Common myeloid progenitor, CD34-positive (primary cell): ENCODE data around the gene NKAIN2.

ENCODE experiments used
- CTCF ChIA-PET: fragments of 350-600 bp; sonication (Branson Sonifier 250); formaldehyde crosslinking; loops from one replicate; lab custom pipeline; 2021; ENCODE audit warnings: antibody characterized with exemption; lab: Charles Lee
- POLR2A ChIA-PET: fragments of 350-600 bp; sonication (Branson Sonifier 250); formaldehyde crosslinking; loops from one replicate; lab custom pipeline; 2021; ENCODE audit warnings: antibody characterized with exemption; lab: Charles Lee
- DNase-seq, 3 donors: peaks; one replicate each; pipeline versions ENCODE4 v3.0.0 to v3.0.0-alpha.2; 2013
- H3K27ac ChIP-seq, 2 experiments: 1 replicate in 1 of 2; 2 replicates in 1 of 2; pipeline ENCODE4 v1.7.0; 2013; ENCODE audit warnings: inconsistent platforms in 2 of 2, low read length in 2 of 2, mild to moderate bottlenecking in 2 of 2, low read depth in 1 of 2, moderate library complexity in 1 of 2; ENCODE audit not compliant: severe bottlenecking in 2 of 2, insufficient read depth in 1 of 2, poor library complexity in 1 of 2
- H3K27me3 ChIP-seq, 5 experiments: replicated peaks in 2 of 5; 1 replicate in 3 of 5; 2 replicates in 2 of 5; pipeline versions ENCODE4 v1.6.1 to v1.7.0; 2013; ENCODE audit warnings: low read length in 4 of 5, mild to moderate bottlenecking in 2 of 5, moderate library complexity in 2 of 5, inconsistent platforms in 1 of 5; ENCODE audit not compliant: insufficient read depth in 5 of 5, control insufficient read depth in 4 of 5
- H3K36me3 ChIP-seq, 4 experiments: 1 replicate in 2 of 4; 2 replicates in 2 of 4; pipeline versions ENCODE4 v1.6.1 to v1.7.0; 2013; ENCODE audit warnings: low read length in 3 of 4, control low read depth in 1 of 4, mild to moderate bottlenecking in 1 of 4; ENCODE audit not compliant: control insufficient read depth in 4 of 4, insufficient read depth in 4 of 4
- H3K4me1 ChIP-seq, 4 experiments: 1 replicate in 3 of 4; 2 replicates in 1 of 4; pipeline versions ENCODE4 v1.6.1 to v1.7.1; 2013; ENCODE audit warnings: low read length in 3 of 4, mild to moderate bottlenecking in 3 of 4, control low read depth in 1 of 4, inconsistent platforms in 1 of 4, moderate library complexity in 1 of 4; ENCODE audit not compliant: control insufficient read depth in 4 of 4, insufficient read depth in 4 of 4; ENCODE audit errors: control extremely low read depth in 1 of 4
- H3K4me3 ChIP-seq, 7 experiments: 1 replicate in 4 of 7; 2 replicates in 3 of 7; pipeline versions ENCODE4 v1.5.1 to v1.7.0; 2013; ENCODE audit warnings: mild to moderate bottlenecking in 7 of 7, low read length in 6 of 7, moderate library complexity in 6 of 7, inconsistent platforms in 2 of 7, low read depth in 2 of 7, control low read depth in 1 of 7; ENCODE audit not compliant: insufficient read depth in 4 of 7, control insufficient read depth in 1 of 7; ENCODE audit errors: extremely low read depth in 1 of 7
- H3K9me3 ChIP-seq, 5 experiments: 1 replicate in 4 of 5; 2 replicates in 1 of 5; pipeline versions ENCODE4 v1.6.1 to v1.7.1; 2013; ENCODE audit warnings: low read length in 4 of 5, mild to moderate bottlenecking in 2 of 5, inconsistent platforms in 1 of 5, low read depth in 1 of 5, moderate library complexity in 1 of 5; ENCODE audit not compliant: control insufficient read depth in 4 of 5, insufficient read depth in 2 of 5; ENCODE audit errors: control extremely low read depth in 1 of 5
- WGBS: methylation state at CpG from one replicate; pipeline ENCODE4 v1.1.5; 2013; ENCODE audit not compliant: insufficient coverage; 5-methylcytosine and 5-hydroxymethylcytosine counted together

Gene NKAIN2

DNA sequence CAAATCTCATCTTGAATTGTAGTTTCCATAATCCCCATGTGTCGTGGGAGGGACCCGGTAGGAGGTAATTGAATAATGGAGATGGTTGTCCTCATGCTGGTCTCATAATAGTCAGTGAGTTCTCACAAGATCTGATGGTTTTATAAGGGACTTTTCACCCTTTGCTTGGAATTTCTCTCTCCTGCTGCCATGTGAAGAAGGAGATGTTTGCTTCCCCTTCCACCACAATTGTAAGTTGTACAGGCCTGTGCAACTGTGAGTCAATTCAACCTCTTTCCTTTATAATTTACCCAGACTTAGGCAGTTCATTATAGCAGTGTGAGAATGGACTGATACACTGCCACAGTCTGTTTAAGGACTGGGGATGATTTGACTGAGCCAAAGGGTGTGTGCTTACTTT lies 44.7 kb downstream of the NKAIN2 start:
- Histone ChIP-seq H3K4me1 (peaks cover 0 to 20% (median 7%) of the 10 kb centered on the region in 4 experiments), H3K4me3 (no peak overlapping the region), H3K27me3 (no peaks in the 10 kb centered on the region), H3K27ac (no peak overlapping the region), H3K36me3 (peaks cover 3 to 21% (median 12%) of the 10 kb centered on the region in 4 experiments), H3K9me3 (peaks cover 0 to 13% (median 6%) of the 10 kb centered on the region in 5 experiments)
- no peak for DNase-seq
- CTCF ChIA-PET = interaction anchor here (0.9 to 1.2 kb wide), 2 partner anchors 37 to 45 kb away, joined by 3 read pairs; no protein-coding TSS in a partner anchor
- POLR2A ChIA-PET = no interaction called here
- no CpG with 5 or more reads among the region's 2 CpGs for WGBS

DNA sequence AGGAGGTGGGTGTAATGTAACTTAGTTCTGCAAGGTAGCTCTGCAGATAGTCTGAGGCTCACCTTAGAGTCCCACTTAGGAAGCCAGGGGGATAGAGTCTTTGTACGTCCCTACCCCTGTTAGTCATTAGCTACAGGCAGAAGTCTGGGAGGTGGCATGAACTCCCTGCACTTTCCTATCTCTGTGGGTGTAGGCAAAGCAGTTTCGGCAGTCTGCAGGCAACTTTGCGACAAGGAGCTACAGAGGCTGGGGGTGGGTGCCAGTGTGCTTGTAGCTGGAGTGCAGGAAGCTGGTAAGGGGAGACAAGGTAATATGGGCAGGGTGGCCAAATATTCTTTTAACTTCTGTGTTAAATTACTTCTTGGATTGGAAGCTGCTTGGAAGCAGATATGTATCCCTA lies 45.7 kb downstream of the NKAIN2 start:
- ChIA-PET CTCF (interaction anchor here (0.6 to 2.1 kb wide), 5 partner anchors 8 to 938 kb away, joined by 3 to 5 read pairs (median 3); no protein-coding TSS in a partner anchor), POLR2A (no interaction called here)
- Histone ChIP-seq H3K27ac (no peak overlapping the region), H3K27me3 (no peaks in the 10 kb centered on the region), H3K4me1 (peaks cover 0 to 11% (median 5%) of the 10 kb centered on the region in 4 experiments), H3K9me3 (peaks cover 0 to 12% (median 6%) of the 10 kb centered on the region in 5 experiments), H3K36me3 (peaks cover 3 to 17% (median 9%) of the 10 kb centered on the region in 4 experiments), H3K4me3 (no peak overlapping the region)
- DNase-seq = peak in 1 of 3 donors; percentile 24
- WGBS = 90% methylated on average over 1 of the region's 3 CpGs

DNA sequence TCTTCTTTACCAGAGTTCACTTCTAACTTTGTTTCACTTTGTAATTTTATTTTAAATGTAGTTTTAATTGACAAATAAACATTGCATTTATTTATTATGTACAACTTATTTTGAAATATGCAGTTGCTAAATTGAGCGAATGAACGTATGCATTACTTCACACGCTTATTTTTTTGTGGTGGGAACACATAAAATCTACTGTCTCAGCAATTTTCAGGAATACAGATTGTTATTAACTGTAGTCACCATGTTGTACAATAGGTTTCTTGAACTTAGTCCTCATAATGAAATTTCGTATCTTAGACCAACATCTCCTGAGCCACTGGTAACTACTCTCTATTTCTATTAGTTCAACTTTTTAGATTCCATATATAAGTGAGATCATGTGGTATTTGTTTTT lies 46.9 kb downstream of the NKAIN2 start:
- Histone ChIP-seq H3K27me3 (no peaks in the 10 kb centered on the region), H3K4me1 (peaks cover 2 to 12% (median 7%) of the 10 kb centered on the region in 4 experiments), H3K4me3 (no peak overlapping the region), H3K36me3 (peaks cover 0 to 17% (median 9%) of the 10 kb centered on the region in 4 experiments), H3K9me3 (peaks cover 0 to 12% (median 6%) of the 10 kb centered on the region in 5 experiments), H3K27ac (no peak overlapping the region)
- DNase-seq = no peak
- POLR2A ChIA-PET = no interaction called here
- CTCF ChIA-PET = interaction anchor here (1.1 to 2.1 kb wide), 2 partner anchors 14 to 48 kb away, joined by 3 to 5 read pairs; no protein-coding TSS in a partner anchor
- no CpG with 5 or more reads among the region's 4 CpGs for WGBS

DNA sequence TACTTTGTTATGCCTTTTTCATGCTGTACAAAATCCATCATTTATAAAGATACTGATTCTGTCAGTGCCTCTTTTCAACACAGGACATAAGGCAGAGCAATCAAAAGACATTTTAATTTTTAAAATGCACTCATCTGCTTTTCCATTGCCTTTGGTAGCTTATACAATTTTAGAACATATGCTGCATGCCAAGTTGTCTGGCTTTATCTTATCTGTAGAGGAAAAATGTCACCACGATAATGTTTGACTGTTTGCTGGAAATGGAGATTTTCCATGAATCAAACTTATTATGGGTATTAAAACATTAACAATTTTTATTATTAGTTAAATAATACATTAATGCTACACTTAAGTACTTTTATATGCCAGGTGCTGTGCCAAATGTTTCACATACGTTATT lies 50.5 kb downstream of the NKAIN2 start:
- POLR2A ChIA-PET = no interaction called here
- H3K4me3 ChIP-seq = no peak overlapping the region
- DNase-seq = no peak
- H3K36me3 ChIP-seq = peaks cover 2 to 5% (median 4%) of the 10 kb centered on the region in 4 experiments
- no CpG with 5 or more reads among the region's 2 CpGs for WGBS
- H3K4me1 ChIP-seq = peaks cover 0 to 13% (median 6%) of the 10 kb centered on the region in 4 experiments
- H3K9me3 ChIP-seq = peaks cover 0 to 3% (median 2%) of the 10 kb centered on the region in 5 experiments
- CTCF ChIA-PET = interaction anchor here (0.9 to 1.4 kb wide), 4 partner anchors 8 to 44 kb away, joined by 3 read pairs; no protein-coding TSS in a partner anchor
- no peaks in the 10 kb centered on the region for H3K27me3 ChIP-seq
- no peak overlapping the region for H3K27ac ChIP-seq

- Histone ChIP-seq H3K4me3 (no peak overlapping the region), H3K4me1 (peaks cover 0 to 11% (median 6%) of the 10 kb centered on the region in 4 experiments), H3K27ac (no peak overlapping the region), H3K9me3 (peaks cover 0 to 2% (median 0%) of the 10 kb centered on the region in 5 experiments), H3K27me3 (no peaks in the 10 kb centered on the region), H3K36me3 (peaks cover 2 to 5% (median 4%) of the 10 kb centered on the region in 4 experiments)
- CTCF ChIA-PET = interaction anchor here (1.4 to 2.0 kb wide), 3 partner anchors 10 to 53 kb away, joined by 3 to 6 read pairs (median 3); no protein-coding TSS in a partner anchor
- DNase-seq = peak in 2 of 3 donors; percentile 21 to 52
- POLR2A ChIA-PET = no interaction called here
- WGBS = no CpG with 5 or more reads among the region's 2 CpGs
Measured at GRCh38 chr6:123855506-123855905, 51.8 kb downstream of the NKAIN2 start.

DNA sequence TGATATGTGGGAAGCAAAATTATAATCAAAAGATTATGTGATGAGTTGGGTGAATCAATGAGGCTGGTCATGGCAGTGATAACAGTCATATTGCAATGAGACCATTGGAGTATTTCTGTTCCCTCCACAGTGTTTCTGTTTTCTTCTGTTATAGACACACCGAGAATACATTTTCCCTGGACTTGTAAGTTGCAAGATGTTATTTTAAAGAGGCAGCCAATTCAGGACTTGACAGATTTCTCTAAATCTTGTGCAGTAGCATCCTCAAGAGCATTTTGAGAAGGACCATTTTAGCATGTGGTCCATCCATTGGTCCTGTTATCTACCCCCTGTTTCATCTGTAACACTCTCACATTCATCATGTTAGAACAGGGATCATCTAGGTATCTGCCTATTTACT lies 55.6 kb downstream of the NKAIN2 start:
- peaks cover 2 to 5% (median 3%) of the 10 kb centered on the region in 4 experiments for H3K36me3 ChIP-seq
- no peaks in the 10 kb centered on the region for H3K9me3 ChIP-seq
- CTCF ChIA-PET = interaction anchor here (0.8 kb wide), 1 partner anchor 9 kb away, joined by 3 read pairs; no protein-coding TSS in a partner anchor
- POLR2A ChIA-PET = no interaction called here
- no peak overlapping the region for H3K27ac ChIP-seq
- no peak overlapping the region for H3K4me3 ChIP-seq
- no peaks in the 10 kb centered on the region for H3K27me3 ChIP-seq
- DNase-seq = no peak
- WGBS = no CpG with 5 or more reads among the region's 1 CpG
- peaks cover 3 to 19% (median 8%) of the 10 kb centered on the region in 4 experiments for H3K4me1 ChIP-seq

GRCh38 chr6:123869334-123869733 lies 65.7 kb downstream of the NKAIN2 start:
- Histone ChIP-seq H3K9me3 (peaks cover 0 to 13% (median 0%) of the 10 kb centered on the region in 5 experiments), H3K36me3 (peaks cover 0 to 11% (median 4%) of the 10 kb centered on the region in 4 experiments), H3K4me3 (no peak overlapping the region), H3K4me1 (peaks cover 0 to 9% (median 3%) of the 10 kb centered on the region in 4 experiments), H3K27ac (no peak overlapping the region), H3K27me3 (no peaks in the 10 kb centered on the region)
- ChIA-PET CTCF (interaction anchor here (1.3 to 1.6 kb wide), 4 partner anchors 10 to 67 kb away, joined by 3 to 4 read pairs (median 3); no protein-coding TSS in a partner anchor), POLR2A (no interaction called here)
- DNase-seq = no peak
- 100% methylated on average over 1 of the region's 2 CpGs for WGBS
